KMS-11 (cell line): Measurements from ENCODE around the gene ENDOU.

Experiments
- H2AFZ ChIP-seq: fragments of 200-600 bp; sonication (generic); 2 replicates; pipeline ENCODE4 v1.6.1; 2016; ENCODE audit warnings: antibody characterized with exemption, mixed run types, low read depth
- H3K27ac ChIP-seq: fragments of 200-600 bp; sonication (generic); 2 replicates; pipeline ENCODE4 v1.6.1; 2016; ENCODE audit warnings: mild to moderate bottlenecking, mixed run types
- H3K27me3 ChIP-seq: fragments of 200-600 bp; sonication (generic); 2 replicates; pipeline ENCODE4 v1.6.1; 2017; ENCODE audit warnings: mild to moderate bottlenecking, low read depth, mixed run types, moderate library complexity; ENCODE audit not compliant: insufficient read depth
- H3K36me3 ChIP-seq: fragments of 200-600 bp; sonication (generic); 2 replicates; pipeline ENCODE4 v1.6.1; 2017; ENCODE audit warnings: mild to moderate bottlenecking, mixed run types; ENCODE audit not compliant: insufficient read depth
- H3K4me1 ChIP-seq: fragments of 200-600 bp; sonication (generic); 2 replicates; pipeline ENCODE4 v1.6.1; 2016; ENCODE audit warnings: mild to moderate bottlenecking, low read depth, mixed run types; ENCODE audit not compliant: poor library complexity, severe bottlenecking
- H3K4me2 ChIP-seq: fragments of 200-600 bp; sonication (generic); 2 replicates; pipeline ENCODE4 v1.7.0; 2016; ENCODE audit warnings: mild to moderate bottlenecking, mixed run types
- H3K4me3 ChIP-seq: fragments of 200-600 bp; sonication (generic); IDR thresholded peaks from 2 replicates; pipeline ENCODE4 v1.6.1; 2017; ENCODE audit warnings: low read depth, low read length, mixed read lengths; ENCODE audit not compliant: insufficient read depth
- H3K79me2 ChIP-seq: fragments of 200-600 bp; sonication (generic); 2 replicates; pipeline ENCODE4 v1.6.1; 2016; ENCODE audit warnings: low read depth, mixed run types; ENCODE audit not compliant: insufficient read depth
- H3K9ac ChIP-seq: fragments of 200-600 bp; sonication (generic); 2 replicates; pipeline ENCODE4 v1.6.1; 2016; ENCODE audit warnings: mild to moderate bottlenecking, mixed run types
- H4K20me1 ChIP-seq: fragments of 200-600 bp; sonication (generic); 2 replicates; pipeline ENCODE4 v1.6.1; 2016; ENCODE audit warnings: mild to moderate bottlenecking, mixed run types; ENCODE audit not compliant: insufficient read depth
- CTCF ChIP-seq: fragments of 200-600 bp; sonication (generic); conservative IDR thresholded peaks from 2 replicates; pipeline ENCODE4 v1.6.1; 2017; ENCODE audit warnings: low read depth, mild to moderate bottlenecking, antibody characterized with exemption, low read length, moderate library complexity, mixed read lengths

ENDOU gene

GRCh38 chr12:47707355-47707754 is 17.9 kb downstream of the ENDOU start:
- no peak overlapping the region for H2AFZ ChIP-seq
- H4K20me1 ChIP-seq, result no peaks in the 10 kb centered on the region
- no peaks in the 10 kb centered on the region for H3K27me3 ChIP-seq
- H3K4me1 ChIP-seq, result peaks cover 24% of the 10 kb centered on the region
- no peaks in the 10 kb centered on the region for H3K36me3 ChIP-seq
- TF ChIP-seq CTCF, result no peak
- H3K4me3 ChIP-seq, result no peak overlapping the region
- no peak overlapping the region for H3K27ac ChIP-seq
- H3K79me2 ChIP-seq, result peaks cover 35% of the 10 kb centered on the region
- H3K9ac ChIP-seq, result no peak overlapping the region
- H3K4me2 ChIP-seq, result peak overlapping the region; percentile 79

- TF ChIP-seq CTCF, result peak; percentile 60
- Histone ChIP-seq H3K79me2 (peaks cover 35% of the 10 kb centered on the region), H3K4me1 (peaks cover 24% of the 10 kb centered on the region)
These were observed 19.5 kb downstream of the ENDOU start, which contains the start of gene RPAP3 for GRCh38 chr12:47705566-47706425. Gene RPAP3 (minus strand): TSS chr12:47706030. CDS start chr12:47702840, 3,190 bp downstream.

GRCh38 chr12:47705229-47705565 is 20.1 kb downstream of the ENDOU start:
- H3K79me2 ChIP-seq, result peaks cover 35% of the 10 kb centered on the region
- peaks cover 24% of the 10 kb centered on the region for H3K4me1 ChIP-seq
- H3K36me3 ChIP-seq, result no peaks in the 10 kb centered on the region
- peak overlapping the region; percentile 66; the same call in 1 of the 2 replicates for H3K9ac ChIP-seq
- H3K27ac ChIP-seq, result no peak overlapping the region
- H3K27me3 ChIP-seq, result no peaks in the 10 kb centered on the region
- H3K4me2 ChIP-seq, result peak overlapping the region; percentile 47
- peak overlapping the region; percentile 77; the same call in 1 of the 2 replicates for H2AFZ ChIP-seq
- no peak overlapping the region for H3K4me3 ChIP-seq
- no peak for TF ChIP-seq CTCF
- H4K20me1 ChIP-seq, result no peaks in the 10 kb centered on the region

More at GRCh38 chr12:47705566-47706425, 19.5 kb downstream of the ENDOU start, which contains the start of gene RPAP3:
- H3K27ac ChIP-seq, result peak within 1 kb of the TSS; percentile 67
- H3K36me3 ChIP-seq, result no peaks in the 10 kb centered on the region
- peak within 1 kb of the TSS; percentile 79 for H3K4me2 ChIP-seq
- H3K9ac ChIP-seq, result peak within 1 kb of the TSS; percentile 66
- H3K4me3 ChIP-seq, result no peak within 1 kb of the TSS
- no peaks in the 10 kb centered on the region for H4K20me1 ChIP-seq
- peak within 1 kb of the TSS; percentile 77 for H2AFZ ChIP-seq
- H3K27me3 ChIP-seq, result no peaks in the 10 kb centered on the region

GRCh38 chr12:47704719-47705118 is 20.6 kb downstream of the ENDOU start:
- peaks cover 35% of the 10 kb centered on the region for H3K79me2 ChIP-seq
- H3K4me2 ChIP-seq, result peak overlapping the region; percentile 47
- H3K36me3 ChIP-seq, result no peaks in the 10 kb centered on the region
- H4K20me1 ChIP-seq, result no peaks in the 10 kb centered on the region
- H3K4me3 ChIP-seq, result no peak overlapping the region
- peaks cover 24% of the 10 kb centered on the region for H3K4me1 ChIP-seq
- no peak for TF ChIP-seq CTCF
- no peak overlapping the region for H3K9ac ChIP-seq
- no peak overlapping the region; the same call in 1 of the 2 replicates for H2AFZ ChIP-seq
- no peaks in the 10 kb centered on the region for H3K27me3 ChIP-seq
- no peak overlapping the region for H3K27ac ChIP-seq
